Amygdala (tissue), 56 donors: ENCODE measurements around the gene CARD8.
"Not testable (repeated sequence)": the region's sequence is repeated elsewhere in the genome, so short reads cannot be mapped to it uniquely, and the experiment has no call there.

Experiments used
- DNase-seq, 56 donors: peaks; one replicate each; lab custom pipeline; 2025; lab: John Stamatoyannopoulos, UW

CARD8 gene

GRCh38 chr19:48255376-48256303 is at the start of gene CARD8:
TSS of gene CARD8 (minus strand) at chr19:48255912. CDS start at chr19:48241020, 14,892 bp downstream.
- DNase-seq: peak in 55 of 56 donors; percentile 20 to 87 (median 64)

GRCh38 chr19:48303866-48304265 is 48.2 kb upstream of the CARD8 start:
- DNase-seq: no peak

- DNase-seq: no peak
Measured at GRCh38 chr19:48303367-48303766, 47.7 kb upstream of the CARD8 start.

GRCh38 chr19:48302600-48302959 is 46.9 kb upstream of the CARD8 start:
- DNase-seq: no peak

- DNase-seq: no peak
Measured at GRCh38 chr19:48301886-48302599, 46.3 kb upstream of the CARD8 start.

GRCh38 chr19:48297975-48298374 is 42.3 kb upstream of the CARD8 start:
- DNase-seq: no peak

GRCh38 chr19:48296963-48297734 is 41.4 kb upstream of the CARD8 start:
- DNase-seq: no peak

- no peak for DNase-seq
Measured at GRCh38 chr19:48295458-48295857, 39.7 kb upstream of the CARD8 start.

GRCh38 chr19:48292798-48293197 is 37.1 kb upstream of the CARD8 start:
- no peak for DNase-seq

GRCh38 chr19:48291489-48291815 is 35.7 kb upstream of the CARD8 start:
- DNase-seq: not testable (repeated sequence)

GRCh38 chr19:48290771-48291488 is 35.2 kb upstream of the CARD8 start:
- DNase-seq: peak in 47 of 56 donors; percentile 9 to 80 (median 42)

GRCh38 chr19:48290401-48290770 is 34.7 kb upstream of the CARD8 start:
- peak in 4 of 56 donors; percentile 5 to 32 (median 16) for DNase-seq

- no peak for DNase-seq
Measured at GRCh38 chr19:48287748-48288147, 32.0 kb upstream of the CARD8 start.

GRCh38 chr19:48284896-48285295 is 29.2 kb upstream of the CARD8 start:
- DNase-seq: no peak

- no peak for DNase-seq
Measured at GRCh38 chr19:48283908-48284307, 28.2 kb upstream of the CARD8 start.

GRCh38 chr19:48279747-48280146 is 24.0 kb upstream of the CARD8 start:
- no peak for DNase-seq

GRCh38 chr19:48274938-48275337 is 19.2 kb upstream of the CARD8 start:
- no peak for DNase-seq

- DNase-seq: no peak
Measured at GRCh38 chr19:48274173-48274572, 18.5 kb upstream of the CARD8 start.

- DNase-seq: peak in 19 of 56 donors; percentile 6 to 43 (median 22)
Measured at GRCh38 chr19:48271531-48272151, 15.9 kb upstream of the CARD8 start.

- DNase-seq: not testable (repeated sequence)
Measured at GRCh38 chr19:48269617-48270026, 13.9 kb upstream of the CARD8 start.
